Skeletal muscle tissue (tissue), 4 donors: Measurements from ENCODE around the gene SHISA8. TPM values are rescaled to one million over a fixed set of nuclear protein-coding genes. Genes with fewer than 3 reads are reported as not detected.
A peak's percentile ranks its signal among the peaks of the same experiment; 100 is the strongest.

Source experiments
- H3K27ac ChIP-seq: one replicate; pipeline ENCODE4 v1.7.0; 2013; ENCODE audit warnings: mild to moderate bottlenecking, low read depth, low read length, inconsistent platforms
- H3K27me3 ChIP-seq, 3 donors: one replicate each; pipeline ENCODE4 v1.7.0; 2013; ENCODE audit warnings: low read length in 3 of 3; ENCODE audit not compliant: control insufficient read depth in 3 of 3, insufficient read depth in 3 of 3
- H3K36me3 ChIP-seq, 3 donors: one replicate each; pipeline ENCODE4 v1.7.0; 2013; ENCODE audit warnings: low read length in 3 of 3; ENCODE audit not compliant: control insufficient read depth in 3 of 3, insufficient read depth in 3 of 3
- H3K4me1 ChIP-seq, 3 donors: one replicate each; pipeline ENCODE4 v1.7.0; 2013; ENCODE audit warnings: low read length in 3 of 3, mild to moderate bottlenecking in 3 of 3; ENCODE audit not compliant: control insufficient read depth in 3 of 3, insufficient read depth in 3 of 3
- H3K4me3 ChIP-seq, 3 donors: one replicate each; pipeline ENCODE4 v1.7.0; 2013; ENCODE audit warnings: low read length in 3 of 3
- H3K9ac ChIP-seq, 3 donors: one replicate each; pipeline ENCODE4 v1.7.0; 2013; ENCODE audit warnings: low read length in 3 of 3, mild to moderate bottlenecking in 3 of 3, moderate library complexity in 2 of 3, low read depth in 1 of 3
- H3K9me3 ChIP-seq, 3 donors: one replicate each; pipeline ENCODE4 v1.7.0; 2013; ENCODE audit warnings: low read length in 3 of 3; ENCODE audit not compliant: control insufficient read depth in 3 of 3
- total RNA-seq: library from RNA; depleted of rRNA; stranded (reverse); fragments of >200 nt; gene quantifications from one replicate; pipeline ENCODE4 v1.2.3, GENCODE V29; 2014
- donor health status: Osteomylitis.

The SHISA8 gene
- total RNA-seq, 1 donor from 2014 or later = 1.0 TPM

DNA sequence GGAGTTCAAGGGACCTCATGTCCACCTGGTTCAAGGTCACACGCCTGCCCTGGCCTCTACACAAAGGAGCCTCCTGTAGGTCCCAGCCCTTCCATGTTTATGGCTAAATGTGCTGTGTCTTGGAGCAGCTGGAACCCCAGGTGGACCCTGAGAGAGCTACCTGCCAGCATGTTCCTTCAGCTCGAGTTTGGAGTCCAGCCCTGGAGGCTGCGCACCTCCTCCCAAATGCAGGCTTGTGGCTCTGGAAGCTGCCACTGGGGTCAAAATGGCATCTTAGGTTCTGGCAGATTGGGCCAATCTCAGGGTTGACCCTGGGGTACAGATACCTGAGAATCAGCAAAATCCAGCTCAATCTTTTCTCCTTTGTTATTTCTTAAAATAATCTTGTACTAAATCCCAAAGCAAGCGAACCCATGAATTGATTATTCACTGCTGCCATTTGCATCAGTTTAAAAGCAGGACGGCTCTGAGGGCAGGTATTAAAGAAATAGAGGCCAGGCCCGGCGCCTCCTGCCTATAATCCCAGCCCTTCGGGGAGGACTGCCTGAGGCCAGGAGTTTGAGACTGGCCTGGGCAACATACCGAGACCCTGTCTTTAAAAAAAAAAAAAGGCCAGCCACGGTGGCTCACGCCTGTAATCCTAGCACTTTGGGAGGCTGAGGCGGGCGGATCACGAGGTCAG is 8.9 kb upstream of the SHISA8 start:
- H3K27me3 ChIP-seq = peaks cover 8 to 20% (median 10%) of the 10 kb centered on the region in 3 donors
- peaks cover 12 to 16% (median 16%) of the 10 kb centered on the region in 3 donors for H3K4me1 ChIP-seq
- H3K9me3 ChIP-seq = no peaks in the 10 kb centered on the region
- no peak overlapping the region for H3K27ac ChIP-seq
- no peak overlapping the region for H3K9ac ChIP-seq
- no peaks in the 10 kb centered on the region for H3K36me3 ChIP-seq
- no peak overlapping the region for H3K4me3 ChIP-seq

DNA sequence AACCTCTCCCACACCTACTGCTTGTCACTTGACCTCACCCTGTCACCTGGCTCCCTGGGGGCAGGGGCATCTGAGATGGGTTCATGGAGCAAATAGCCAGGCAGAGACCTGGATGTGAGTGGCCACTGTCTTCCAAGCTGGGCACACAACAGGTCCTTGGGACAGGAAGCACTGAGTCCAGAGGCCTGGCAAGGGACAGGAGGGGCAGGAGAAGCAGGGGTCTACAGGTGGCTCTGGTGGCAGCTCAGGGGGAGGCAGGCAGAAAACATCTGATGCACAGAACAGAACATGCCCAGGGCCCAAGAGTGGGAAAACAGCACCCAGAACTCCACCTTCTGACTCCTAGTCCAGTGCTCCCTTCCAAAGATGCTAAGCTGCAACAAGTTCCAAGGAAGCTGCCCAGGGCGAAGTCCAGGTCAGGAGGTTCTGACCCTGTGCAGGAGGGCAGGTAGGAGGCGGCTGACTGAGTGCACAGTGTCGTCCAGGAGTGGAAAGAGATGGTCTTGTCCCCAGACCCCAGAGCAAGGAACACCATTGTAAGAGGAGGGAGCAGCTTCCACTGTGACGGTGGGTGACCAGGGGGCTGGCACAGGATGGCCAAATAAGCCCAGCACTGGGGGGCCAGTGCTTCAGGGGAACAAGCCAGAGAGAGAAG is 8.2 kb upstream of the SHISA8 start:
- Histone ChIP-seq H3K36me3 (no peaks in the 10 kb centered on the region), H3K9me3 (no peaks in the 10 kb centered on the region), H3K4me1 (peaks cover 12 to 19% (median 19%) of the 10 kb centered on the region in 3 donors), H3K4me3 (no peak overlapping the region), H3K9ac (no peak overlapping the region), H3K27ac (no peak overlapping the region), H3K27me3 (peaks cover 11 to 24% (median 14%) of the 10 kb centered on the region in 3 donors)

DNA sequence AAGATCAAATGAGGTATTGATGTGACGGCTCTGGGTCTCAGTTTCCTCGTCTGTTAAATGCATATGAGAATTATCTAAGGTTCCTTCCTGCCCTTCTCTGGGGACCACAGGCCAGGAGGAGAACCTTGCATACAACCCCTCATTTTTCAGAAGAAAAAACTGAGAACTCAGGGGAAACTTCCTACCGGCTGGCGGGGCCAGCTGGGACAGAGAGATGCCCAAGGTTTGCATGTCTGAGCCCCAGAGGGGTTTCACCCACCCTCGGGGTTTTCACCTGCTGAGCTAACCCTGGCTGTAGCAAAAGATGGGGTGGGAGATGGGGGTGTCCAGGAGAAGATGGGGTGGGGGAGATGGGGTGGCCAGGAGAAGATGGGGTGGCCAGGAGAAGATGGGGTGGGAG is 7.5 kb upstream of the SHISA8 start:
- Histone ChIP-seq H3K4me1 (peaks cover 15 to 26% (median 23%) of the 10 kb centered on the region in 3 donors), H3K4me3 (no peak overlapping the region), H3K9ac (no peak overlapping the region), H3K9me3 (no peaks in the 10 kb centered on the region), H3K27ac (no peak overlapping the region), H3K36me3 (no peaks in the 10 kb centered on the region), H3K27me3 (peaks cover 19 to 31% (median 21%) of the 10 kb centered on the region in 3 donors)

- Histone ChIP-seq H3K36me3 (no peaks in the 10 kb centered on the region), H3K27ac (no peak overlapping the region), H3K9me3 (no peaks in the 10 kb centered on the region), H3K4me1 (peaks cover 15 to 22% (median 19%) of the 10 kb centered on the region in 3 donors), H3K27me3 (peaks cover 29 to 40% (median 30%) of the 10 kb centered on the region in 3 donors), H3K9ac (peak overlapping the region in 1 of 3 donors; percentile 16), H3K4me3 (no peak overlapping the region)
Observed at GRCh38 chr22:41920271-41920976, 5.5 kb upstream of the SHISA8 start.

DNA sequence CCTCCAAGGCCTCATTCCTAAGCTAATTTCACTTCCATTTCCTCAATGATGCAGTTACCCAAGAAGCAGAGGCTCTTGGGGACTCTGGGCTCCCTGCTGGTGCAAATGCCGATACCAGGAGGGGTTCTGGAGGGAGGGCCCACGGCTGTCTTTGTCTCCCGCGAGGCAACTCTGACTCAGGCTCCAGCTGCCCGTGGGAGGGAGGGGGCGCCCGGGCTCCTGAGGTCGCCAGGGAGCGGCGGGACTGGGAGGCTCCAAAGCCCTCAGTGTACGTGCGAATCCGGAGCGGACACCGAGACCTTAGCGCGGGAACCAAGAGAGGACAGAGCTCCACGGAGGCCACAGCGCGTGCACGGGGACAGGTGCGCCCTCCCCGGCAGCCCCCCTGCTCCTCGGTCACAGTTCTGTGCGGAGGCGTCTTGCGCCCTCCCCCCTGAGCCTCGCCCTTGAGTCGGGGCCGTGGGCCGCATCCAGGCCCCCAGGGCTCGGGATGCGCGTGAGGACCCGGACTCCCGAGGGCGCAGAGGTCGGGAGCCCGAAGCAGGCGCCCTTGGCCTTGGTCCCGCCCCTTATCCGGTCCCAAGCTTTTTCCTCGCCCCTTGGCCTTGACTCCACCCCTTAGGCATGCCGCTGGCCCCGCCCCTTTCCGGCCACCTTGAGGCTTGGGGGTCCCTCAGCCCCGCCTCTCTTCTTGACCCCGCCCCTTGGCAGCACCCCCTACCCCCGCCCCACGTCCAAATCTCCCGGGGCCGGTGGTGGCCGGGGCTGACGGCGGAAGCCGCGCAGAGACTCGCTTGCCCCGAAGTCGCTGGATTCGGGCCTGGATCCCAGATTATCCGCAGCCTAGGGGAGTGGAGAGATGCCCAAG is 4.7 kb upstream of the SHISA8 start:
- Histone ChIP-seq H3K4me3 (peak overlapping the region; percentile 44 to 68 (median 51)), H3K9ac (peak overlapping the region in 2 of 3 donors; percentile 50 to 57), H3K27ac (no peak overlapping the region), H3K36me3 (no peaks in the 10 kb centered on the region), H3K27me3 (peaks cover 33 to 41% (median 34%) of the 10 kb centered on the region in 3 donors), H3K4me1 (peaks cover 17 to 25% (median 23%) of the 10 kb centered on the region in 3 donors), H3K9me3 (no peaks in the 10 kb centered on the region)

DNA sequence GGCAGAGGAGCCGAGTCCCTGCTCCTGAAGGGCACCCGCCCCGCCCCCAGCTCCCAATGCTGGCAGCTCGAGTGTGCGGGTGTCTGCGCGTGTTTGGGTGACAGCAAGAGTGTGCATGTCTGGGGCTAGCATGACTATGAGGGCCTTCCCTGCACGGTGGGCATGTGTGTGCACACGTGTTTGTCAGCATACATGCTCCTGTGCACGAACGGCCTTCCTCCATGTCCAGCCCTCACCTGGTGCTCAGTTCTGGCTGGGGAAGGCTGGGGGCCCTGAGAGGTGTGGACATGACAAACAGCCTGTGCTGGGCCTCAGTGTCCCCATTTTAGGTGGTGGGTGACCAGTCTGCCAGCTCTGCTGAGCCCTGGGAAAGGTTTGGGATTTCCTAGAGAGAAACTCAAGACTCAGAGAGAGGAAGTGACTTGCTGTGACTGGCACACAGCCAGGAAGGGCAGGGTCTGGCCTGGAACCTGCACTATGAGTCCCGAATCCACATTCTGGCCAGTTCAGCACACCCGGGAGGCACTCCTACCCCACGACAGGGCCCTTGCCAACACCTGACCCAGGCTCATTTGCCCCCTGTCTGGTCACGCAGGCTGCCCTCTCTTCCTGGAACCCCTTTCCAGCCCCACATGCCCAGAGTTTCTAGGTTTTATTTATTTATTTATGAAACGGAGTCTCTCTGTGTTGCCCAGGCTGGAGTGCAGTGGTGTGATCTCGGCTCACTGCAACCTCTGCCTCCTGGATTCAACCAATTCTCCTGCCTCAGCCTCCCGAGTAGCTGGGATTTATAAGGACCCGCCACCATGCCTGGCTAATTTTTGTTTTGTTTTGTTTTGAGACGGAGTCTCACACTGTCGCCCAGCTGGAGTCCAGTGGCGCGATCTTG is 3.3 kb upstream of the SHISA8 start:
- Histone ChIP-seq H3K9me3 (no peaks in the 10 kb centered on the region), H3K27me3 (peaks cover 40 to 55% (median 48%) of the 10 kb centered on the region in 3 donors), H3K27ac (no peak overlapping the region), H3K36me3 (no peaks in the 10 kb centered on the region), H3K9ac (peak overlapping the region in 1 of 3 donors; percentile 40), H3K4me1 (peaks cover 17 to 28% (median 23%) of the 10 kb centered on the region in 3 donors), H3K4me3 (no peak overlapping the region)

GRCh38 chr22:41917375-41917902 is 2.6 kb upstream of the SHISA8 start:
- Histone ChIP-seq H3K36me3 (no peaks in the 10 kb centered on the region), H3K4me3 (no peak overlapping the region), H3K9ac (peak overlapping the region in 1 of 3 donors; percentile 16), H3K4me1 (peaks cover 17 to 28% (median 23%) of the 10 kb centered on the region in 3 donors), H3K9me3 (no peaks in the 10 kb centered on the region), H3K27me3 (peaks cover 47 to 62% (median 55%) of the 10 kb centered on the region in 3 donors), H3K27ac (no peak overlapping the region)

GRCh38 chr22:41916745-41917358 is 2.0 kb upstream of the SHISA8 start:
- no peak overlapping the region for H3K9ac ChIP-seq
- no peak overlapping the region for H3K4me3 ChIP-seq
- H3K27me3 ChIP-seq = peaks cover 53 to 68% (median 60%) of the 10 kb centered on the region in 3 donors
- H3K27ac ChIP-seq = no peak overlapping the region
- H3K4me1 ChIP-seq = peaks cover 17 to 28% (median 23%) of the 10 kb centered on the region in 3 donors
- no peaks in the 10 kb centered on the region for H3K9me3 ChIP-seq
- H3K36me3 ChIP-seq = no peaks in the 10 kb centered on the region
